Ovary (tissue), 9 donors: Measurements from ENCODE around the gene OLFML2B. TPM values are rescaled to one million over a fixed set of nuclear protein-coding genes. Genes with fewer than 3 reads are reported as not detected.
"Not testable (repeated sequence)": the region's sequence is repeated elsewhere in the genome, so short reads cannot be mapped to it uniquely, and the experiment has no call there.

ENCODE experiments used
- DNase-seq, 5 donors: peaks; one replicate each; pipeline ENCODE4 v3.0.0-alpha.2; 2019 to 2020
- H3K27ac ChIP-seq, 2 donors: fragments of 200-600 bp; one replicate each; pipeline versions ENCODE4 v1.5.1 to v1.8.0; 2019 to 2022
- H3K27me3 ChIP-seq: fragments of 200-600 bp; one replicate; pipeline ENCODE4 v1.8.0; 2022
- H3K36me3 ChIP-seq: fragments of 200-600 bp; sonication (generic); one replicate; pipeline ENCODE4 v1.5.1; 2019
- H3K4me1 ChIP-seq: one replicate; pipeline ENCODE4 v1.8.1; 2013; ENCODE audit warnings: mild to moderate bottlenecking, moderate library complexity; ENCODE audit not compliant: insufficient read depth
- H3K4me3 ChIP-seq: fragments of 200-600 bp; sonication (generic); one replicate; pipeline ENCODE4 v1.5.1; 2017
- H3K9me3 ChIP-seq, 2 donors: fragments of 200-600 bp in 1 of 2; sonication (generic) in 1 of 2; one replicate each; pipeline versions ENCODE4 v1.5.1 to v1.8.1; 2013 to 2019; ENCODE audit warnings: mild to moderate bottlenecking in 1 of 2, moderate library complexity in 1 of 2
- CTCF ChIP-seq, 3 donors: fragments of 450-650 bp in 2 of 3; fragments of 200-600 bp in 1 of 3; IDR thresholded peaks; one replicate each; pipeline versions ENCODE4 v1.5.1 to v1.8.0; 2016 to 2022; ENCODE audit warnings: antibody characterized with exemption in 3 of 3, mild to moderate bottlenecking in 1 of 3
- EP300 ChIP-seq: sonication (generic); formaldehyde crosslinking; IDR thresholded peaks from one replicate; pipeline ENCODE4 v1.6.1; 2017; ENCODE audit warnings: antibody characterized with exemption
- POLR2A ChIP-seq: fragments of 450-650 bp; IDR thresholded peaks from one replicate; pipeline ENCODE4 v1.6.1; 2017; ENCODE audit warnings: antibody characterized with exemption, mild to moderate bottlenecking, moderate library complexity
- WGBS, 3 donors: extraction: QIAGEN DNeasy Blood & Tissue Kit in 1 of 3; methylation state at CpG; one replicate each; pipeline versions ENCODE4 v1.1.5 to v1.1.7; 2013 to 2017; 5-methylcytosine and 5-hydroxymethylcytosine counted together
- intact Hi-C, 4 donors: fragments of 100-400 bp; cut with DNase I; formaldehyde crosslinking; loops; one replicate each; pipeline versions ENCODE4 v1.11.0 to v1.15.1; 2022 to 2023
- polyA plus RNA-seq, 2 donors: library from polyadenylated mRNA; stranded (reverse); fragments of 200-250 nt in 1 of 2; fragments of 350-450 nt in 1 of 2; fragmentation: Illumina TruSeq in 1 of 2; extraction: RNeasy Lipid Tissue Mini Kit (QIAGEN cat#74804) in 1 of 2; gene quantifications; one replicate each; pipeline ENCODE4 v1.2.3, GENCODE V29; 2013 to 2014
- total RNA-seq, 7 donors: library from RNA; depleted of rRNA in 2 of 7; stranded (reverse); fragments of >200 nt in 2 of 7; fragmentation: NEBNext Ultra II Directional in 3 of 7; extraction: Animal tissue kit (Norgen Biotek cat#: 25700) in 3 of 7; gene quantifications; one replicate each; pipeline versions ENCODE4 v1.1.0 to v1.2.4, GENCODE V29; 2016 to 2023
- donor health status: DM: no; HTN: no; CAD: no; lungs with moderate emphysema.
- donor health status: DM: no; HTN: no; CAD: no.
- donor health status: Bipolar disorder and iron deficiency.
- donor health status: DM: yes; HTN: yes; CAD: no.
- donor health status: DM: no; HTN: no; CAD: no.
- donor health status: DM: yes; HTN: yes; CAD: no.

The OLFML2B gene
- total and polyA plus RNA-seq, 9 donors, result 1.0 to 37.6 (median 5.1) TPM

GRCh38 chr1:162055062-162055461 is 31.4 kb upstream of the OLFML2B start:
- WGBS, 3 donors, result 50 to 51% (median 51%) methylated on average over 3 of the region's 3 CpGs

GRCh38 chr1:162053949-162054348 is 30.3 kb upstream of the OLFML2B start:
- not testable (repeated sequence) for H3K36me3 ChIP-seq, H3K4me3 ChIP-seq, H3K9me3 ChIP-seq, DNase-seq, H3K27me3 ChIP-seq, H3K4me1 ChIP-seq, H3K27ac ChIP-seq
- intact Hi-C loops, result loop anchor here in 1 of 4 donors (10.0 kb wide), 1 partner anchor 221 kb away; no protein-coding TSS in a partner anchor
- WGBS, 3 donors, result 90 to 98% (median 97%) methylated on average over 3 of the region's 3 CpGs

More at GRCh38 chr1:162055062-162055461, 31.4 kb upstream of the OLFML2B start:
- Histone ChIP-seq H3K36me3 (no peaks in the 10 kb centered on the region), H3K4me3 (no peak overlapping the region), H3K4me1 (no peaks in the 10 kb centered on the region), H3K27me3 (no peaks in the 10 kb centered on the region), H3K27ac (no peak overlapping the region), H3K9me3 (no peaks in the 10 kb centered on the region)
- intact Hi-C loops, result loop anchor here in 2 of 4 donors (5.0 to 10.0 kb wide), 2 partner anchors 220 to 337 kb away; no protein-coding TSS in a partner anchor
- no peak for TF ChIP-seq EP300
- TF ChIP-seq POLR2A, result no peak
- TF ChIP-seq CTCF (IDR thresholded peaks at IDR 0.05), result no peak
- no peak for DNase-seq

GRCh38 chr1:162046921-162047320 is 23.3 kb upstream of the OLFML2B start:
- no peak for TF ChIP-seq CTCF (IDR thresholded peaks at IDR 0.05)
- TF ChIP-seq POLR2A, result no peak
- no peak for TF ChIP-seq EP300
- no peak for DNase-seq
- 26 to 44% (median 37%) methylated on average over 1 of the region's 1 CpG for WGBS, 3 donors
- Histone ChIP-seq H3K27ac (no peak overlapping the region), H3K36me3 (no peaks in the 10 kb centered on the region), H3K9me3 (no peaks in the 10 kb centered on the region), H3K4me1 (no peaks in the 10 kb centered on the region), H3K27me3 (no peaks in the 10 kb centered on the region), H3K4me3 (no peak overlapping the region)
- intact Hi-C loops, result no loop called here

- TF ChIP-seq CTCF (IDR thresholded peaks at IDR 0.05), result no peak
- TF ChIP-seq POLR2A, result no peak
- TF ChIP-seq EP300, result no peak
- intact Hi-C loops, result no loop called here
- Histone ChIP-seq H3K9me3 (no peaks in the 10 kb centered on the region), H3K36me3 (no peaks in the 10 kb centered on the region), H3K27me3 (no peaks in the 10 kb centered on the region), H3K4me1 (no peaks in the 10 kb centered on the region), H3K27ac (no peak overlapping the region), H3K4me3 (no peak overlapping the region)
- DNase-seq, result no peak
- WGBS, 3 donors, result 86 to 97% (median 91%) methylated on average over 1 of the region's 1 CpG
Measured at GRCh38 chr1:162042361-162042760, 18.7 kb upstream of the OLFML2B start.

GRCh38 chr1:162040657-162041056 is 17.0 kb upstream of the OLFML2B start:
- Histone ChIP-seq H3K4me1 (no peaks in the 10 kb centered on the region), H3K27ac (no peak overlapping the region), H3K9me3 (no peaks in the 10 kb centered on the region), H3K4me3 (no peak overlapping the region), H3K27me3 (no peaks in the 10 kb centered on the region), H3K36me3 (no peaks in the 10 kb centered on the region)
- no peak for DNase-seq
- intact Hi-C loops, result no loop called here
- TF ChIP-seq POLR2A (no peak), EP300 (no peak), CTCF (IDR thresholded peaks at IDR 0.05) (no peak)
